ENCODE data around the gene NAGPA.
"Not testable (repeated sequence)": the region's sequence is repeated elsewhere in the genome, so short reads cannot be mapped to it uniquely, and the experiment has no call there.

The NAGPA gene

GRCh38 chr16:5060073-5060641 is 26.4 kb upstream of the NAGPA start:
- DNase-seq (ENCODE audit: low read depth): no peak

DNA sequence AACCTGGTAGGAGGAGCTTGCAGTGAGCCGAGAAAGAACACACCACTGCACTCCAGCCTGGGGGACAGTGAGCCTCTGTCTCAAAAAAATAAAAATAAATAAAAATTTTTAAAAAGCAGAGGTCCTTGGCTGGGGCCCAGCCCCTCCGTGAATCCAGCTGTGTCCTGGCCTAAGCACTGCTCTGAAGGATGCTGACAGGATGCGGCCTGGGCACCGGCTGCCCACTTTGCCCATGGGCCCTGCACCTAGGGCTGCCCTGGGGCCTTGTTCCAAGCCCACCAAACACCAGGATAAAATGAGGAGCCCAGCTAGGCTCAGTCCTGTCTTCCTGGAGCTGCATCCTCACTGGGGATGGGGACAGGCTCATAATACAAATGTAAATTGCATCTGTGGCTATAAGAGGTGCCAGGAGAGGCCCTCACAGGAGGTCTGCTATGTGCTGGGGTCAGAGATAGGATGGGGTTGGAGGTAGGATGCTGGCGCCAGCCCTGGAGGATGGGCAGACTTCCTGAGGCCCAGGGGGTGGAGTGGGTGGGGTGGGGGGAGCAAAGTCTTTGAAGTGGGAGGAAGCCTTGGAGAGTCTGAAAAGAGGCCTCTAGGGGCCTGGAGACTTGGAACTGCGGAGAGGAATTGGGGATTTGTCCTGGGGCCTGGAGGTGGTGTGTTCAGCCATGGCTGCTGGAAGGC is 25.8 kb upstream of the NAGPA start:
- no peak for DNase-seq (ENCODE audit: low read depth)

DNA sequence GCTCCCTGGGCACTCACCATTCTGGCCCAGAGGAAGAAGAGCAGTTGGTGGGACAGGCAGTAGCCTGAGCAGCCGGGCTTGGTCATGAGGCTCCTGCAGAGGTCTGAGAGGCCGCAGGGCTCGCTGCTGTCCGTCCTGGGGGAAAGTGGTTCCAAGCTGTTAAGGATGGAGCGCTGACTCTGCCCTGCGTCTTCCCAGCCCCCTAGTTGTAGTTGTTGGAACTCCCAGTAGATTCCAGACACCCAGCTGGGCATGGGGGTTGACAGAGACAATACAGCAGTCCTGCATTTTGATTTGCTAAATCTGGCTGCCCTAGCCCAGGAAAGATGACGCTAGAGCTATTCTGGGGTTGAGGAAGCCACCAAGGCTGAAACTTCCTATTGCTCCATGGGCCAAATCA is 24.7 kb upstream of the NAGPA start:
- DNase-seq (ENCODE audit: low read depth): no peak

DNA sequence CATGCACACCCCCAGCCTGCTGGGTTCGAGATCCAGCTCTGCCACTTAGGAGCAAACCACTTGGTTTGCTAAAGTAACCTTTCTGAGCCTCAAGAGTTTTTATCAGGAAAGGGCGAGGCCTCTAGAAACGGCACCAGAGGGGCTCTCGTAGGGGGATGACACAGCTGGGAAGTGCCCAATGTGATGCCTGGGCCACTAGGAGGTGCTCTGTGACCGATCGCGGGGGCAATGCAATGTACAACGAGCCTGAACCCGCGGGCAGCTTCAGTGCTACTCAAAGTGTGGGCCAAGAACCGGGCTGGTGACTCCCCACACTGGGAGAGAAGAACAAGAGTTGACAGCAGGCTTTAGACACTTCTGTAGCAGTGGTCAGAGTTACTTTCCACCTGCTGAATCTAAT is 22.6 kb upstream of the NAGPA start:
- no peak for DNase-seq (ENCODE audit: low read depth)

- no peak for DNase-seq (ENCODE audit: low read depth)
Observed at GRCh38 chr16:5054876-5055865, 21.4 kb upstream of the NAGPA start.

GRCh38 chr16:5046914-5047313 is 13.2 kb upstream of the NAGPA start:
- no peak for DNase-seq (ENCODE audit: low read depth)

DNA sequence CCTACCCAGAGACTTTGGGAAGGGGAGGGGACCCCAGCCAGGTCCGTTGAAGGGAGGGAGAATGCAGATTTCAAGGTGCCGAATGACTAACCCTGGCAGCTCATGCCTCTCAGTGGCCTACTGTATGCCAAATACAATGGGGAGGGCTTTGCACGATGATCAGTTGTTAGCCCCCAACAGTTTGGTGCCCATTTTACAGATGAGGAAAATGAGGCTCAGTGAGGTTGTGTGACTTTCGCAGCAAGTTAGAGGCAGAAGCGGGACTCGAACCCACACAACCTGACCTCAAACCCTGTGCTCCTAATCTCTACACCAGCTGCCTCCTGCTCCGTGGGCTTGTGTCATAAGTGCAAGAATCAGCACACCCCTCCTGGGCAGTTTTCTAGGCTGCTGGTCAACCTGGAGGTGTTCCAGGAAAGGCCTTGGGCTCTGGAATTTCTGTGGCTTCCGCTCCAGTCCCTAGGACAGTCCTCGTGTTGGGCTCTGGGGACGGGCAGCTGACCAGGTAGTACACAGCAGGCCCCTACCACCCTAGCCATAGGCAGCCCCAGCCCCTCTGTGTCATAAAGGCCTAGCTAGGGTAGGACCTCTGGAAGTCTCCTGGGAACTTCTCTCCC is 11.9 kb upstream of the NAGPA start:
- DNase-seq (ENCODE audit: low read depth): no peak

DNA sequence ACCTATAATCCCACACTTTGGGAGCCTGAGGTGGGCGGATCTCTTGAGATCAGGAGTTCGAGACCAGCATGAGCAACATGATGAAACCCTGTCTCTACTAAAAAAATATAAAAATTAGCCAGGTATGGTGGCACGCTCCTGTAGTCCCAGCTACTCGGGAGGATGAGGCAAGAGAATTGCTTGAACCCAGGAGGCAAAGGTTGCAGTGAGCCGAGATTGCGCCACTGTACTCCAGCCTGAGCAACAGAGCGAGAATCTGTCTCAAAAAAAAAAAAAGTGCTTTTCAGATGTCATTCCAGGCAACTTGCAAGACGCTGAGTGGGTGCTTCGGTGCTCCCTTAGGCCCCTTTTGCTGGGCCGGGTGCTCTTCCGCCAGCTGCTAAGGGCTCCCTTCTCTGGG is 10.8 kb upstream of the NAGPA start:
- DNase-seq (ENCODE audit: low read depth): not testable (repeated sequence)

DNA sequence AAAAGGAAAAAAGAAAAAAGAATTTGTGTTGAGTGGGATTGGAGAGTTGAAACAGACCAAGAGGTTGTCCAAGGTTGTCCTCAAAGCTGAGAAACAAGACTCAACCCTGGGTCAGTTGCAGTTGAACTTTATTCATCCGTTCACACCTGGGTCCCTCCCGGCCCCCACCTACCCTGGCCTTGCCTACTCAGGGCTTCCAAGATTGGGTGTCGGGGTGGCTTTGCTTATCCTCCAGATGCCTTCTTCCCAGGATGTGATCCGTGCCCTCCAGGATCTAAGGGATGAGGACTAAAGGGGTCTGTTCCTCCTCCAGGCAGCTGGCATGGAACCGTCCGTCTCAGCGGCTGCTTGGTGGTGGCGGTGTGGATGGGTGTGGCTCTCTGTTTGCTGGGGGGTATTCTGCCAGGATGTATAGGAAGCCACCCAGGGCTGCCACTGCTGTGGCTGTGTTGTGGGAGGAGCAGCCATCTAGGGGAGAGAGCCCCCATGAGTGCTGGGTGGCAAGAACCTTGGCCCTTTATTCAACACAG is 10.3 kb upstream of the NAGPA start:
- DNase-seq (ENCODE audit: low read depth): no peak

GRCh38 chr16:5042574-5043171 is 8.9 kb upstream of the NAGPA start:
- no peak for DNase-seq (ENCODE audit: low read depth)

DNA sequence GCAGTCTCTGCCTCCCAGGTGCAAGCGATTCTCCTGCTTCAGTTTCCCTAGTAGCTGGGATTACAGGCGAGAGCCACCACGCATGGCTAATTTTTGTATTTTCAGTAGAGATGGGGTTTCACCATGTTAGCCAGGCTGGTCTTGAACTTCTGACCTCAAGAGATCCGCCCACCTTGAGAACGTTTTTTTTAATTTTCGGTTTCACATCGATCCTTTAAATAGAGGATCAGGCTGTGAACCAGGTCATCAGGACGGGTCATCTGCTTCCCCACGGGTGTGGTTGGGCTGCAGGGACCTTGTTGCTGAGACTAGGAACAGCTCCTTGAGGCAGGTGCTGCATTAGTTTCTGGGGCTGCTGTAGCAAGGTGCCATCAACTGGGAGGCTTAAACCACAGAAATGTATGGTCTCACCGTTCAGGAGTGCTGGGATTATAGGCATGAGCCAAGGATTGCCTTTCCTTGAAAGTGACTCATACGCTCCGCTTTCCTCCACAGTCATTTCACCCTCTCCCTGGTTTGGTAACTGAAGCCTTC is 7.9 kb upstream of the NAGPA start:
- no peak for DNase-seq (ENCODE audit: low read depth)

DNA sequence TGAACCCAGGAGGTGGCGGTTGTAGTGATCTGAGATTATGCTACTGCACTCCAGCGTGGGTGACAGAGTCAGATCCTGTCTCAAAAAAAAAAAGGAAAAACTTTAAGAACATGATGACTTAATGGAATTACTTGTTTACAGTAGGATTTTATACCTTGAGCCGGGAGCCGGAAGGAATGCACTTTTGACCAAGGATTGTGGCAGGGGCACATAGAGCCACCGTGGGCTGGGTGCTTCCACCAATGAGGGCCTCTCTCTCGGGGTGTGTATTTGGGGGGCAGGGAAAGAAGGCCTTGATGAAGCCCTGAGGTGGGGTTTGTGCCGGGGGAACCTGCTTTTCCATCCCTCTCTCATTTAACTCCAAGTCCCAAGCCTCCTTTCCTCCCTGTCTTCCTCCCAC is 6.7 kb upstream of the NAGPA start:
- no peak for DNase-seq (ENCODE audit: low read depth)

DNA sequence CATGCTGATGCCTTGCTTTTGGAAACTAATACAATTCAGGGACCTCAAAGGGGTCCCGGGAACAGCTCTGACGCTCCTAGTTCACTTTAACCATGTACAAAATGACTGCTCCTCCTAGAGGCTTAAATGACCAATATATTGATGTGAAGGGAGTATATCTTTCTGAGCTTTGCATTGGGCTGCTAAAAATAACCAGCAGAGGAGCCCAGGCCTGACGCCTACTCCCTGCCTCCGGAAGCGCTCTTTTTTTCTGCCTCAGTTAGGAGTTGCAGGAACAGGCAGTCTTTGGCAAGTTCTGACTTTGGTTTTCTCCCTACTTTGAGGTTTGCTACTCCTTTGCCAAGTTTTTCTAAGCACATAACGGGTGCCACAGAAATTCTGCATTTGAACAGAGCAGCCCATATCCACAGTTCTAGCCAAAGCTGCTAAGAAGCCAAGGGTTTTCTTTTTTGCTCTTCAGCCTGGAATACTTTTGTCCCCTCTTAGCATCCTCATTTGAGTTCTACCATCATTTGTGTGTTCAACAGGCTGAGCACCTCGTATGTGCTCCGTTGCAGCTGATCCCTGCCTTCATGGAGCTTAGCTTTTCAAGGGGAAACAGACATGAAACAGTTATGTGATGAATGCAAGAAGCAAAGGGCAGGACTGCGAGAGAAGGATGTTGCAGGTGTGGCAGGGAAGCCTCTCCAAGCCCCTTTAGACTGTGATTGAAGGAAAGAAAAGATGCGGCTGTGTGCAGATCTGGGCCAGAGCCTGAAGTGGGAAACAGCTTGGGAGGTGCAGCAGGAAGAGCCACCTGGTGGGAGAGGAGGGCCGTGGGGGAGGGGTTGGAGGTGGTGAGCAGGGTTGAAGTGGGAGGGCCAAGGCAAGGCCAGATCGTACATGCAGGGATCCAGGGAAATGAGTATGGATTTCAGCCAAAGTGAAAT is 2.8 kb upstream of the NAGPA start:
- DNase-seq (ENCODE audit: low read depth): no peak

DNA sequence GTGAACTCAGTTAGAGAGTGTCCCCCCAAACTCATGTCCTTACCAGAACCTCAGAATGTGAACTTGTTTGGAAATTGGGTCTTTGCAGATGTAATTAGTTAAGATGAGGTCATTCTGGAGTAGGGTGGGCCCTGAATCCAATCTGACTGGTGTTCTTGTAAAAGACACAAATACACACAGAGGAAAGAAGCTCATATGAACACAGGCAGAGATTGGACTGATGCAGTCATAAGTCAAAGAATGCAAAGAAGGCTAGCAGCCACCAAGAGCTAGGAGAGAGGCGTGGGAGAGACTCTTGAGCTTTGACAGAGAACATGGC is 2.1 kb upstream of the NAGPA start:
- no peak for DNase-seq (ENCODE audit: low read depth)

GRCh38 chr16:5034167-5034523 is 410 bp upstream of the NAGPA start:
- DNase-seq (ENCODE audit: low read depth): no peak

DNA sequence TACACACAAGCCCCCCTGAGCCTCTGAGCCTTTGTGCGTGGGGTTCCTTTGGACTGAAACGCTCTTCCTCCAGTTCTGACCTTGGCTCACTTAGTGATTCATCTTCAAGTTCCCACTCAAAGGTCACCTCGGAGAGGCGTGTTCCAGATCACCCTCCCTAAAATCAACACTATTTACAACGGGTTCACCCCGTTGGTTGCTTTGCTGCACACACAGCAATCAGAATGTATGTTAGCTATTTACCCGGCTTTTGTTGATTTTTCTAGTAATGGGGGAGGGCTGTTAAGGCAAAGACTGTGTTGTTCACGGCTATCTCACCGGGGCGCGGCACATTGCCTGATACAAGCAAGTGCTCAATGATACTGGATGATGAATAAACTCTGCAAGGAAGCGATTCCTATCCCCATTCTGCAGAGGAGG is 977 bp downstream of the NAGPA start:
- no peak for DNase-seq (ENCODE audit: low read depth)

- DNase-seq (ENCODE audit: low read depth): no peak
Observed at GRCh38 chr16:5031601-5032000, 2.1 kb downstream of the NAGPA start.

GRCh38 chr16:5030251-5030870 is 3.4 kb downstream of the NAGPA start:
- DNase-seq (ENCODE audit: low read depth): no peak

GRCh38 chr16:5028950-5029475 is 4.7 kb downstream of the NAGPA start:
- DNase-seq (ENCODE audit: low read depth): no peak
